ENCODE data around the gene SGPP1.
"Not testable (repeated sequence)": the region's sequence is repeated elsewhere in the genome, so short reads cannot be mapped to it uniquely, and the experiment has no call there.

SGPP1 gene

GRCh38 chr14:63672417-63673180, 55.3 kb downstream of the SGPP1 start:
- no peak for DNase-seq (ENCODE audit: low spot score)

GRCh38 chr14:63671987-63672386, 55.9 kb downstream of the SGPP1 start:
- no peak for DNase-seq (ENCODE audit: low spot score)

- no peak for DNase-seq (ENCODE audit: low spot score)
Observed at GRCh38 chr14:63670692-63671091, 57.2 kb downstream of the SGPP1 start.

GRCh38 chr14:63666335-63666734, 61.5 kb downstream of the SGPP1 start:
- DNase-seq (ENCODE audit: low spot score), result no peak

GRCh38 chr14:63663428-63664341, 64.2 kb downstream of the SGPP1 start:
- no peak for DNase-seq (ENCODE audit: low spot score)

- DNase-seq (ENCODE audit: low spot score), result no peak
Observed at GRCh38 chr14:63662776-63663175, 65.1 kb downstream of the SGPP1 start.

GRCh38 chr14:63661881-63662280, 66.0 kb downstream of the SGPP1 start:
- not testable (repeated sequence) for DNase-seq (ENCODE audit: low spot score)

- DNase-seq (ENCODE audit: low spot score), result no peak
Observed at GRCh38 chr14:63659726-63660125, 68.1 kb downstream of the SGPP1 start.

- DNase-seq (ENCODE audit: low spot score), result no peak
Observed at GRCh38 chr14:63656194-63656593, 71.7 kb downstream of the SGPP1 start.

GRCh38 chr14:63654936-63655335, 72.9 kb downstream of the SGPP1 start:
- DNase-seq (ENCODE audit: low spot score), result no peak

- no peak for DNase-seq (ENCODE audit: low spot score)
Observed at GRCh38 chr14:63654346-63654745, 73.5 kb downstream of the SGPP1 start.

- DNase-seq (ENCODE audit: low spot score), result no peak
Observed at GRCh38 chr14:63652406-63652805, 75.5 kb downstream of the SGPP1 start.

GRCh38 chr14:63650256-63650952, 77.5 kb downstream of the SGPP1 start:
- DNase-seq (ENCODE audit: low spot score), result no peak

- no peak for DNase-seq (ENCODE audit: low spot score)
Observed at GRCh38 chr14:63647696-63648410, 80.0 kb downstream of the SGPP1 start.

- no peak for DNase-seq (ENCODE audit: low spot score)
Observed at GRCh38 chr14:63644741-63645140, 83.1 kb downstream of the SGPP1 start.

- no peak for DNase-seq (ENCODE audit: low spot score)
Observed at GRCh38 chr14:63642656-63643382, 85.0 kb downstream of the SGPP1 start.

GRCh38 chr14:63642229-63642611, 85.6 kb downstream of the SGPP1 start:
- peak; percentile 82 for DNase-seq (ENCODE audit: low spot score)

GRCh38 chr14:63641473-63642228, 86.2 kb downstream of the SGPP1 start, which contains the start of gene WDR89:
Gene WDR89, minus strand, starts transcription at chr14:63641871. Its CDS starts 41,929 bp downstream, at chr14:63599942.
- DNase-seq (ENCODE audit: low spot score), result peak; percentile 97

GRCh38 chr14:63638493-63638892, 89.4 kb downstream of the SGPP1 start:
- DNase-seq (ENCODE audit: low spot score), result no peak

GRCh38 chr14:63636094-63636635, 91.7 kb downstream of the SGPP1 start:
- DNase-seq (ENCODE audit: low spot score), result not testable (repeated sequence)
